ENCODE measurements around the gene LYZ.
A peak's percentile ranks its signal among the peaks of the same experiment; 100 is the strongest.

Gene LYZ

GRCh38 chr12:69339999-69340398 lies 8.2 kb upstream of the LYZ start:
- DNase-seq: no peak

GRCh38 chr12:69341328-69341727 lies 6.9 kb upstream of the LYZ start:
- DNase-seq: no peak

DNA sequence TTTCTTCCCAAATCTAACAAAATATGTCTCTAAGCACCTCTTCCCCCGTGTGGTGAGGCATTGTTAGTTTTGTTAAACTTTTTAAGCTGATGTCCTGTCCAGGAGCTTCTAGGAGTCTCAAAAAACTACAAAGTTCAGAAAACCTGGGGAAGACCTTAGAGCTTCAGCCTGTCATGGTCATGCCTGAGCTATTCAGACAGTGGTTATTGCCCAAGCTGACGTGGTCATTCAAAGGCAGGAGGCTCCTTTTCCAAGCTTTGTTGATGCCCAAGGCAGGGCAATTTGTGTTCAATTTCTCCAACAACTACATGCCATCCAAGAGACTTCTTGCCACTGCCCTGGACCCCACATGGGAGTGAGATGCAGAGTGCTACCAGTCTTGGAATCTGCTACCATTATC lies 5.8 kb upstream of the LYZ start:
- no peak for DNase-seq

DNA sequence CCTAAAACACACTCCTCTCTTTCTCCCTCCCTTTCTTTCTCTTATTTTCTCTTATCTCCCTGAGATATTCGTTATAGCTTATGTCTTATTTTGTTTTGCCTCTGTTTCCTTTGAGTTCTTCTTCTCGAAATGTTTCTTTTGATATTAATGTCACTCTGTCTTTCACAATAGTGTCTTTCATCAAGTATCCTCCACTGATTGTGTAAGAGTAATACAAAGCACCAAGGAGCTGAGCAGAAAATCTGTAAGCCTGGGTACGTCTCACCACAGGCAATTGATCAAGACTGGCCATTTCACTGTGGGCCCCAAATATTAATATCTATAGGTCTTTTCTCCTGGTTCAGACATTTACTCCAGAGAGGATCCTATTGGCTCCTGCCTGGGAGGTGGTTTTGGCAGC lies 4.8 kb upstream of the LYZ start:
- no peak for DNase-seq

GRCh38 chr12:69343885-69344612 lies 4.1 kb upstream of the LYZ start:
- DNase-seq: no peak

DNA sequence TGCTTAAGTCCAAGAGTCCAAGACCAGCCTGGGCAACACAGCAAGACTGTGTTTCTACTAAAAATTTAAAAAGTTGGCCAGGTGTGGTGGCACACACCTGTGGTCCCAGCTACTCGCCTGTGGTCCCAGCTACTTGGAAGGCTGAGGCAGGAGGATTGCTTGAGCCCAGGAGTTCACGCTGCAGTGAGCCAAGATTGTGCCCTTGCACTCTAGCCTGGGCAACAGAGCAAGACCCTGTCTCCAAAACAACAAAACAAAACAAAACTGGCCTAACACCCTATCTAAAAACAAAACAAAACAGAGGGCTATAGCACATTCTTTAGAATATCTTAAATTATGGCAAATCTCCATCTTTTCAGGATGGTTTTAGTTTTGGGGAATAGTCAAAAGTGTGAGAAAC lies 3.1 kb upstream of the LYZ start:
- no peak for DNase-seq

DNA sequence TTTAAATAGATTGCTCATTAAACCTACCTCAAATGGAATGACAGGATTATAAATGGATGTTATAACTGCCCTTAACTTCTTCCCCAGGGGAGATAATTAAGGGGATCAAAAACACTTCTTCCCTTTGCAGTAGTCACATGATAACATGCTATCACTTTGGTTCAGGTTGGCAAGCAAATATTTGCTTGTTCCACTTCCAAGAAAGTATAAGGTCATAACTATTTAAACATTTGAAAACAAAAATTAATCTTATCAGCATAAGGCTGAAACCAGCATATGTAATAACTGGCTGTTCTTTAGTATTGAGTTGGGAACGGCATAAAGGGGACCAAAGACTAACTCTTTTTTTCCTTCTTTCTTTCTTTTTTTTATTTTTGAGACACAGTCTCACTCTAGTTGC lies 2.4 kb upstream of the LYZ start:
- no peak for DNase-seq

DNA sequence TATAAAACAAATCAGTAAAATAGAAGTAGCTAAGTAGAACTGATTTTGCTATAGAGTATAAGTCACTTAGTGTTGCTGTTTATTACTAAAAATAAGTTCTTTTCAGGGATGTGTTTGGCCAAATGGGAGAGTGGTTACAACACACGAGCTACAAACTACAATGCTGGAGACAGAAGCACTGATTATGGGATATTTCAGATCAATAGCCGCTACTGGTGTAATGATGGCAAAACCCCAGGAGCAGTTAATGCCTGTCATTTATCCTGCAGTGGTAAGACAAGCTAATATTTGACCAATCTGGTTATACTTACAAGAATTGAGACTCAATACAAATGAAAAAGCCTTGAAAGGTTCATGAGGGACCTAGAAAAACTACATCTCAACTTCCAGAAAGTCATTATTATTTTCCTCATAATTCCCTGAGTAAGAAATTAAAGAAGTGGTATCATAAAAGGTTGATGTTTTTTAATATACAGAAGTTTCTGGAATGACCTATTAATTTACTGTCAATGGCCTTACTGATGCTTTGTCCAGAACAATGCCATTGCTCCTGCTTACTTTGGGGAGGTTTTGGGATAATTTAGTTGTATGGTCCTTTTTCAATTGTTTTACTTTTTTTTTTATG lies 1.9 kb downstream of the LYZ start:
- no peak for DNase-seq

DNA sequence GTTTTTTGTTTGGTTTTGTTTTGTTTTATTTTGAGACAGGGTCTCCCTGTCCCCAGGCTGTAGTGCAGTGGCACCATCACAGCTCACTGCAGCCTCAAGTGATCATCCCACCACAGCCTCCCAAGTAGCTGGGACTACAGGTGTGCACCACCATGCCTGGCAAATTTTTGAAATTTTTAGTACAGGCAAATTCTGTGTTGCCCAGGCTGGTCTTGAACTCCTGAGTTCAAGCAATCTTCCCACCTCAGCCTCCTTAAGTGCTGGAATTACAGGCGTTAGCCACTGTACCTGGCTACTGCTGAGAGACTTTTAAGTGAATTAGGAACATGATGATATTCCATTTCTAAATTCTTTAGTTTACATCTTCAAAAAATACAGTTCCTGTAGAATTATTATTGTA lies 2.6 kb downstream of the LYZ start:
- DNase-seq: no peak

- no peak for DNase-seq
Observed at GRCh38 chr12:69351462-69352236, 3.5 kb downstream of the LYZ start.

GRCh38 chr12:69352904-69353303 lies 4.7 kb downstream of the LYZ start:
- no peak for DNase-seq

DNA sequence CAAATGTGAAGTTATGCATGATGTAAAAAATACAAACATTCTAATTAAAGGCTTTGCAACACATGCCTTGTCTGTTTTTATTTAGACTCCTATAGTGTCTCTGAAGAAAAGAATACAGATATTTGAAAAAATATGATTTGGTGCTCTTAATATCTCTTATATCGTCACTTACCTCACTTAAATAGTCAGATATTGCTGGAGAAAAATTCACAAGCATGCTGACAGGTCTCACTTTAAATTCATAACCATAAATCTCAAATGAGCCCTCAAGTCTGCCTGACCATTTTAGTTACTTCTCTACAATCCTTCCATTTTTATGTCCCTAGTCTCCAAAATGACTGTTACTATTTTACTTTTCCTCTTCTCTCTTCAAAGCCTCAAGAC lies 6.0 kb downstream of the LYZ start:
- no peak for DNase-seq

- no peak for DNase-seq
Observed at GRCh38 chr12:69354556-69355187, 6.5 kb downstream of the LYZ start.

DNA sequence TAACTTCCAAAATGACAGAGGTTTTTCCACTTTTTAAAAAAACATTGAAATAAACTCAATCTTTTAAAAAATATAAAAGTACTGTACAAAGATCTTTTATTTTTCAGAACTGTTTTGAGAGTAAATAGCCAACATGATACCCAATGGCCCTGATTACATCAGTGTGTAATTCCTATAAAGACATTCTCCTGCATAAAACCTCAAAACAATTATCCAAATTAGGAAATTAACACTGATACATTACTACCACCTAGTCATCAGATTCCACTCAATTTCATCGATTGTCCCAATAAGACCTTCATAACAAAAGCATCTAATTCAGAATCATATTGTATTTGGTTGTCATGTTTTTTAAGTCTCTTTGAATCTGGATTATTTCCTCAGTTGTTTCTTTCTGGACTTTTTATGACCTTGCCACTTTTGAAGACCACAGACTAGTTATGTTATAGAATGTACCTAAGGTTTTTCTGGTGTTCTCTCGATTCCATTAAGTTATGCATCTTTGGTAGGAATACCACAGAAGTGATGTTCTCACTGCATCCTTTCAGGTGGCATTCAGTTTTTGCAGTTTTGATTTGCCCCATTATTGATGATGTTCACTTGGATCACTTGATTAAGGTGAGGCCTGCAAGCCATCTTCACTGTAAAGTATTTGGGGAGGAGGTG lies 7.3 kb downstream of the LYZ start:
- no peak for DNase-seq

DNA sequence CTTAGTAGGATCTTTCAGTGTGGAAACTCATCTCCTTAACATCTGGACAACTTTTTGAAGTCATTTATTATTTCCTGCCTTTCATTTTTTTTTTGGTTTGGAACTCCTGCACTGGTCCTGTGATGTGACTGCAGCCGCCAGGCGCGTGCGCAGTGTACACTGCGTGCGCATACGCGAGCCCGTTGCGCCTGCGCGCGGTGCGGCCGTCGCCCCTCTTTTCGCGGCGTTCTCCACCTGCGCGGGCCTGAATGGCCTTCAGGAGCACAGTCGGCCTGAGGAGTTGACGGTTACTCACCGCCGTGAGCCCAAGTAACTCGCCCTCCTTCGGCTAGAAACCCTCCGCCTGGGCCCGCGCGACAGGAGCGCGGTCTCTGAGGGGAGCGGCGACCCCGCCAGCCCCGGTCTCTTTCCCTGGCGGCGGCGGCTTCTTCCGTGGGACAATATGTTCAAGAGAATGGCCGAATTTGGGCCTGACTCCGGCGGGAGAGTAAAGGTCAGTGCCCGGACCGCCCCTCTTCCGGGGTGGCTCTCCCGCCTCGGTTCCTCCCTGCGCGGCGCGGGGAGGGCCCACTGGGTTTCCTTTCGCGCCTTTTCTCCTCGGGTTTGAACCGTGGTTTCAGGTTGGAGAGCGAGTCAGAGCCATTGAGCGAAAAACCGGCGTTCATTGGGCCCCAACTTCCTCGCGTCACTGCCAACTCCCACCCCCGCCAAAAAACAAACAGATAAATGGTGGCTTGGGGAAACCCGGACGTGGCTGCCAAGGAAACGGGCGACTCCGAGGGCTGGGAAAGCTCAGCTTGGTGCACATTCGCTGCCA lies 11.6 kb downstream of the LYZ start, which contains the start of gene YEATS4:
TSS of gene YEATS4 (plus strand) at position 213 of the 817 bp plus-strand sequence. CDS start at position 443, 230 bp downstream.
- peak; percentile 100 for DNase-seq

DNA sequence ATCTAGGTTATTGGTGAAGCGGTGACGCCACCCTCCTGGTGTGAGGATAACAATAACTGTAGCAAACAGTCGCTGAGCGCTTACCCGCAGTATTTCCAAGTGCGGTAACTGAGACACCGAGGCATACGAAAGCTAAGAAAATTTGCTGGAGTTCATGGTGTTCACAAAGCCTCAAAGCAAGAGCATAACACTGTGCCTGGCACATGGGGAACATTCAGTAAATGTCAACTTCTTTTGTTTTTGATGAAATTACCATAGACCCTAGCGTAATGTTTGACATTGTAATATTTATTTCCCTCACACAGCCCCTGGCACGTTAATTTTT lies 12.1 kb downstream of the LYZ start:
- no peak for DNase-seq

DNA sequence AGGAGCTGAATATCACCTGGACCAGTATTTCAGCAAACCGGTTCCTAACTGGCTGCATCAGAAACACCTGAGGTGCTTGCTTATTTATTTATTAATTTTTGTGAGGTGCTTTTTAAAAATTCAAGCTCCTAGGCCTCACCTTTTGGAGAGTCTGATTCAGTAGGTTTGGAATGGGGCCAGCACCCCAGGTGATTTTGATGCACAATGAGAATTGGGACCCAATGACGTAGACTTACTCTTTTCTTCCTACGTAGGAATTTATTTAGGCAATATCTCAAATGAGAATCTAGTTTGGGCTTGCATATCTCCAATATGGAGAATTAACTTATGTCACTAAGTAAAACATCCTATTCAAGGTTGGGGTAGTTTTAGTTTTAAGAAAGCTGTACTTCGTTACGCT lies 18.6 kb downstream of the LYZ start:
- DNase-seq: no peak

DNA sequence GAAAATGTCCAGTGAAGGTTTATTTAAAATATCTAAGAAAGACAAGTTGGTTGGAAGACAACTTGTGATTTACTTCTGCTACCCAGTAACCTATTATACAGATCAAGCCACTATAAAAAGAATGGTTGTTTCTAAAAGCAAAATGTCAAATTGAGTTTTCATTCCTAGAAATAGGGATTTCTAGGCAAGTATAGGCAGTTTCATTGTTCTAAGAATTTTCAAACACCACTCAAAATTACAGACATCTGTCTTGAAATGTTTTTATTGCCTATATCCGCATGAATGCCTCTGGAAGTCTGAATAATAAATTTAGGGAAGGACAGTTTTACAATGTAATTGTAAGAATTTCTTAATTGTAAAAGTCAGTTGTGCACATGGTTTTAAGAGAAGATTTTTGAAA lies 20.0 kb downstream of the LYZ start:
- no peak for DNase-seq

DNA sequence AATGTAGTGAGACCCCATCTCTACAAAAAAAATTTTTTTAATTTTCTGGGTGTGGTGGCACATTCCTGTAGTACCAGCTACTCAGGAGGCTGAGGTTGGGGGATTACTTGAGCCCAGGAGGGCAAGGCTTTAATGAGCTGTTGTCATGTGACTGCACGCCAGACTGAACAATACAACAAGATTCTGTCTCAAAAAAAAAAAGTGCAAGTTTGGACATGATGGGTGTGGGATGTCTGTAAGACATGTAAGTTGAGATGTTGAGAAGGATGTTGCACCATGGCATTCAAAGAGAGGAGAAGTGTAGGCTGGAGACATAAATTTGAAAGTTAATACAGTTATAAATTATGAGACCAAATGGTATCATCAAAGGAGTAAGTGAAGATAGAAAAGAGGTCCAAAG lies 34.9 kb downstream of the LYZ start:
- no peak for DNase-seq

DNA sequence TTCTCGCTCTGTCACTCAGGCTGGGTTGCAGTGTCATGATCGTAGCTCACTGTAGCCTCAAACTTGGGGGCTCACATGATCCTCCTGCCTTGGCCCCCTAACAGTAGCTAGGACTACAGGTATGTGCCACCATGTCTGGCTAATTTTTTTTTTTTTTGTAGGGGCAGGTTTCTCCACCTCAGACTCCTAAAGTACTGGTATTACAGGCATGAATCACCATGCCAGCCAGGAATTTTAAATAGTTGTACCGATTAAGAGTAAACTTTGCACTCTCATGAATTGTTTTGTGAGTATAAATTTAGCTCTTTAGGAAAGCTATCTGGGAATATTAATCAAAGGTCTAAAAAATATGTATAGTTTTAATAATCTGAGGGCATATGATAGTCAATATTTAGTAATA lies 36.9 kb downstream of the LYZ start:
- DNase-seq: no peak

GRCh38 chr12:69386921-69387320 lies 38.7 kb downstream of the LYZ start:
- no peak for DNase-seq

GRCh38 chr12:69388371-69388770 lies 40.2 kb downstream of the LYZ start:
- peak; percentile 67 for DNase-seq

Data from DMS53 (cell line).